BJ (cell line): ENCODE results near the gene NLRP1. TPM values are rescaled to one million over a fixed set of nuclear protein-coding genes. Genes with fewer than 3 reads are reported as not detected.
A peak's percentile ranks its signal among the peaks of the same experiment; 100 is the strongest.

Source experiments
- CTCF ChIA-PET: fragments of 350-600 bp; formaldehyde crosslinking; extraction: SDS; loops from one replicate; lab custom pipeline; 2021; ENCODE audit warnings: antibody characterized with exemption, inconsistent platforms; lab: Yijun Ruan, JAX
- POLR2A ChIA-PET: fragments of 300-600 bp; sonication (Branson Sonifier 250); formaldehyde crosslinking; extraction: SDS; loops from one replicate; lab custom pipeline; 2021; ENCODE audit warnings: antibody characterized with exemption; lab: Charles Lee
- DNase-seq: peaks from one replicate; pipeline ENCODE4 v3.0.0-alpha.2; 2011; ENCODE audit warnings: low read depth
- H3K27me3 ChIP-seq: 2 replicates; pipeline ENCODE4 v1.6.0; 2011; ENCODE audit warnings: low read length; ENCODE audit not compliant: control insufficient read depth, insufficient read depth
- H3K36me3 ChIP-seq: 2 replicates; pipeline ENCODE4 v1.5.1; 2011; ENCODE audit warnings: low read length; ENCODE audit not compliant: control insufficient read depth, insufficient read depth
- H3K4me3 ChIP-seq: 2 replicates; pipeline ENCODE4 v1.5.1; 2011; ENCODE audit warnings: low read depth, mild to moderate bottlenecking, control low read depth, low read length
- CTCF ChIP-seq: IDR thresholded peaks from 2 replicates; pipeline ENCODE4 v1.5.1; 2011; ENCODE audit warnings: low read depth, mild to moderate bottlenecking, control low read depth, inconsistent platforms, low read length, moderate library complexity; ENCODE audit not compliant: insufficient read depth
- polyA plus RNA-seq: library from polyadenylated mRNA; depleted of rRNA; stranded (reverse); fragments of >200 nt; gene quantifications from 2 replicates; pipeline ENCODE4 v1.2.3, GENCODE V29; 2011; rRNA removed

The NLRP1 gene
- polyA plus RNA-seq, 1 experiment: 29.3 TPM

GRCh38 chr17:5467416-5467815, 116.9 kb downstream of the NLRP1 start:
- ChIA-PET CTCF (interaction anchor here (1.6 to 2.7 kb wide), 2 partner anchors 29 to 968 kb away, joined by 3 to 13 read pairs; partner anchors contain the start of gene C1QBP), POLR2A (no interaction called here)
- no peak for TF ChIP-seq CTCF
- no peaks in the 10 kb centered on the region for H3K36me3 ChIP-seq
- H3K4me3 ChIP-seq: peak overlapping the region; percentile 93
- DNase-seq: no peak
- no peaks in the 10 kb centered on the region for H3K27me3 ChIP-seq

GRCh38 chr17:5466295-5466694, 118.0 kb downstream of the NLRP1 start:
- Histone ChIP-seq H3K4me3 (no peak overlapping the region), H3K36me3 (no peaks in the 10 kb centered on the region), H3K27me3 (no peaks in the 10 kb centered on the region)
- ChIA-PET CTCF (interaction anchor here (1.6 to 2.7 kb wide), 2 partner anchors 28 to 970 kb away, joined by 3 to 13 read pairs; partner anchors contain the start of gene C1QBP), POLR2A (no interaction called here)
- DNase-seq: no peak
- no peak for TF ChIP-seq CTCF

- no peak for TF ChIP-seq CTCF
- no peak for DNase-seq
- ChIA-PET POLR2A (no interaction called here), CTCF (interaction anchor here (0.8 to 3.5 kb wide), 3 partner anchors 14 to 61 kb away, joined by 3 to 16 read pairs (median 3); partner anchors contain the start of gene C1QBP)
- no peaks in the 10 kb centered on the region for H3K27me3 ChIP-seq
- no peak overlapping the region for H3K4me3 ChIP-seq
- 0 out of 2 replicates have a peak, but pooled peaks cover 2% of the 10 kb centered on the region for H3K36me3 ChIP-seq
Measured at GRCh38 chr17:5464717-5465507, 119.4 kb downstream of the NLRP1 start.

Other genes with a start within 250 kb of the NLRP1 start
- 44.4 and 82.7 TPM in 2 replicates for gene NUP88, start 164.8 kb downstream of the NLRP1 start, polyA plus RNA-seq
- 22.8 and 29.9 TPM in 2 replicates for gene RPAIN, start 164.3 kb downstream of the NLRP1 start, polyA plus RNA-seq
- gene C1QBP, start 145.4 kb downstream of the NLRP1 start, polyA plus RNA-seq: 63.8 and 111 TPM in 2 replicates
- gene DHX33, start 115.5 kb downstream of the NLRP1 start, polyA plus RNA-seq: 6.4 and 9.1 TPM in 2 replicates
- 69.3 and 115 TPM in 2 replicates for gene DERL2, start 98.3 kb downstream of the NLRP1 start, polyA plus RNA-seq
- gene MIS12, start 97.9 kb downstream of the NLRP1 start, polyA plus RNA-seq: 6.2 and 11.4 TPM in 2 replicates